Measurements from ENCODE around the gene GMDS.

Gene GMDS

DNA sequence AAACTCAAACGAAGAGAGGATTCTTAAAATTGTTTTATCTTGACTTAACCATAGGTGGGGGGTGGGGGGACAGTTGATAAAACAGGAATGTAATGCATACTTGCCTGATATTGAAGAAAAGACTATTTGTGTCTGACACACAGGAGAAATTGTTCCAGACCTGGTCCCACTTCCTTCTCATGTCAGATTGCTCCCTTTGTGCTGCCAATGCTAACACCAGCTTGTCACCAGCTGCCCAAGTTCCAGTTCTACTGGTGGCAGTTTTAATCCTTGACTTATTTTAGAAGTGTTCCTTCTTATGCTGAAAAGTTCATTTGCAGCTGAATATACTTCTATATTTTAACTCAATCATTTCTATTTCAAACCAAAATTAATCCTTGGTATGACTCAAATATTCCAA lies 127.3 kb downstream of the GMDS start:
- intact Hi-C loops (cut with DNase I) = no loop called here
- DNase-seq = no peak

DNA sequence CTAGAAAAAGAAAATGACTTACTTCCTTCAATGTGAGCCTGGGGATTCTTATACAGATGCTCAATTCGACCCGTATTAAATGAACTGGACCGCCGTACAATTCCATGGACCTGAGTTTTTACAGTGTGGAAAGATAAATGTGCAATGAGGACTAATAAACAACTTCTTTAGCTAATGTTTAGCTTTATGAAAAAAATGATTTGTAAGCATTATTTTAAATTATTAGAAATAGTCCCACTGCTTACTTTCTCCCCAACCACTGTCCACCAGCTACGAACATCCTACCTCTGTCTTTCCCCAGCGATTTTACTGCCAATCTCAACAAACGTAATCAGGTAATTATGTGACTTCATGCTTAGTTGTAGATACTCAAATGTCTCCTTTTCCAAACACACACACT lies 128.0 kb downstream of the GMDS start:
- intact Hi-C loops (cut with DNase I) = no loop called here
- DNase-seq = no peak

GRCh38 chr6:2116496-2116895 lies 128.9 kb downstream of the GMDS start:
- no peak for DNase-seq
- intact Hi-C loops (cut with DNase I) = no loop called here

DNA sequence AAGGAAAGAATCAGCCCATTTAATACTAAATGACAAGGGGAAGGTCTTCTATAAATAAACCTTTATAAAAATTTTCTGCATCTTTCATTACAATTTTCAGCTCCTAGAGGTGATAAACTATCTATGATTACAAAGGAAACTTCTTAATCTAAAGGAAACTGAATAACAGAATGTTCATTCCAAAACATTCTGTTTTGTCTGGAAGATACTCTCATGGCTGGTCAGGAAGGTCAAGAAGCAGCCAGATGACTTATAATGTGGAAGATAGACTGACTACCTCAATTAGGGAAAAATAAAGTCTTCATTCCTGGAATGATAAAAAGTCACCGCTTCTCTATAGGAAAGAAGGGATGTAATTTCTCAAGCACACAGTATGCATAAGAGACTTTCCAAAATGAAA lies 131.3 kb downstream of the GMDS start:
- intact Hi-C loops (cut with DNase I) = no loop called here

DNA sequence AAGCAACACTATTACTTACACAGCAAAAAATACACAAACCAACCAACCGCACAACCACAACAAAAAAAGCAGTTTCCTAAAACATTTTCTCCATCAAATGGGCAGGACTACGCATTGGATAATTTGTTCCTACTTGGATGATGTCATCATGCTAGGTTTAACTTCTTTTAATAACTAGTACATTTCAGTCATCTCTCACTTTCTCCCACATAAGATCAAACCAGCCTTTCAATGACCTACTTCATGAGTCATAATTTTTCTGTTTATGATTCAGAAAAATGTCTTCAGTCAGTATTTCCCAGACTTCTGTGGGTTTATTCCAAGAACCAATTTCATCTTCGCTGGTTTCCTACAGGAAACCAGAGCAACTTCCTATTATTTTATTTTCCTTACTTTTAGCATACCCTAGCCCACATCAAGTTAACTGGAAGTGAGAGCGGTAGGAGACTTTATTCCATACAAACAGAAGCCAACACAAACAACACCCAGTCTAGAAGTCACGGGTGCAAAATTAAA lies 134.2 kb downstream of the GMDS start:
- DNase-seq = no peak
- intact Hi-C loops (cut with DNase I) = no loop called here

More for the DNA sequence above, 131.3 kb downstream of the GMDS start:
- no peak for DNase-seq

- intact Hi-C loops (cut with DNase I) = no loop called here
- DNase-seq = no peak
Measured at GRCh38 chr6:2110504-2110903, 134.9 kb downstream of the GMDS start.

DNA sequence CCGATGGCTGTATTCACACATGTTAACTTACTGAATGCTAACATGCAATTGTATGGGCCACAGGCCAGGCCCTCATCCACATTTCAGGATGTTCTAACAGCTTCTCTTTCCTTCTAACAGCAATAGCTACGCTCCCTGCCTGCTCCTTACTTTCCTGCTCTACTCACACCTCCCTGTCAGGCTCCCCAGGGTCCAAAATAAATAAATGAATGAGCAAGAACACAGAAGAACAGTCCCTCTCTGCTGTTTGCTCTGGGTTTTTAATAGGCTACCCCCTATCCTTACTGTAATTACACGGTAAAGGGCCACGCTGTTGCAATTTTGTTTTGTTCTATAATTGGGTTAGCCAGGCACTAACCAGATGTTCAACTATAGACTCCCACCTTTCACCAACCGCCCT lies 135.6 kb downstream of the GMDS start:
- intact Hi-C loops (cut with DNase I) = no loop called here

GRCh38 chr6:2108700-2109306 lies 136.6 kb downstream of the GMDS start:
- DNase-seq = no peak
- intact Hi-C loops (cut with DNase I) = no loop called here

More for the DNA sequence above, 135.6 kb downstream of the GMDS start:
- DNase-seq = no peak

DNA sequence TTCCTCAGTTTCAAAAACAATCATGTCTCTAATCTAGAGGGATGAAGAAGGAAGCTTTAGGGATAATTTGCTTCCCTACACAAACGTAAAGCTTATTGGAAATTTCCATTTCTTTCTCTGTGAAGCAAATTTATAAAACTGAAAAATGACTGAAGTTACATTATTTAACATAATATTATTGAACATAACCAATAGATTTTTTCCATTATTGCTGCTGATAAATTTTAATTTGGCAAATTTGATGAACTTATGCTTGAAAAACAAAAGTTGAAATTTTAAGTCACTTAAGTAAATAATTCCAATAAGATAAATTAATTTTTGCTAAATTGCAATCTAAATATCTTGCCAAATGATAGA lies 140.9 kb downstream of the GMDS start:
- no peak for DNase-seq

DNA sequence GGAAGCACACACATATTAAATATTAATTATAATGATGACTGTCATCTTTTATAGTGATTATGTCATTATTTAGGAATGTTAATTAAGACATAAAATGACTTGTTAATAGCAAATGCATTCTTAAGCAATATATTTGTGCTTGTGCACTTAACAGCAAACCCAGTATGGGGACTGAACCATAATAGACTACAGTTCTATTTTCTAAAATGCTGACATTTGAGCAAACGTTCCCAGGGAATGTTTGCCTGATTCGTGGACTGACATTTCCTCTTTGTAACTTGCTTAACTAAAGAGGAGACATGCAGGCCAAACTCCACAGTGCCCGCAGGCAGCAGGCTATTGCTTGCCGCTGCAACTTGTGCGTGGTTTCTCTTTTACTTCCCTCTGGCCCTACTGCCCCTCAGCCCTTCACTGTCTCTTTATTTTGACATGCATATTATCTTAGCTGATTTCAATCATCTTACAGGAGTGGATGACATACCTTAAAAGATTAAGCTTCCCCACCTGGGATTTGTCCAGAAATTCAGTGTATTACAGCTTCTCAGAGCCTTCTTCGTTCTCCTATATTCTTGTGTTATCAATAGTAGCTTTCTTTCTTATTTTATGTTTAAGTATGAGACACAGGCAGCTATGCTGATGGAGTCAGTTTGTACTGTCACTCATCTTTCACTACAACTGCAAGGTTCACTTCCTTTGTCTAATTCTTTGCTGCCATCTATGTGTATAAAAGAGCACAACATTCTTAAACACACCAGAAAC lies 141.5 kb downstream of the GMDS start:
- peak in 2 of 42 donors; percentile 5 to 37 for DNase-seq
- intact Hi-C loops (cut with DNase I) = loop anchor here (5.0 kb wide), 2 partner anchors 477 to 497 kb away; partner anchors contain the start of gene FOXC1

More for the DNA sequence above, 140.9 kb downstream of the GMDS start:
- intact Hi-C loops (cut with DNase I) = loop anchor here (5.0 kb wide), 2 partner anchors 477 to 497 kb away; partner anchors contain the start of gene FOXC1

- DNase-seq = no peak
- intact Hi-C loops (cut with DNase I) = loop anchor here (5.0 kb wide), 2 partner anchors 476 to 496 kb away; partner anchors contain the start of gene FOXC1
Measured at GRCh38 chr6:2102966-2103365, 142.4 kb downstream of the GMDS start.

DNA sequence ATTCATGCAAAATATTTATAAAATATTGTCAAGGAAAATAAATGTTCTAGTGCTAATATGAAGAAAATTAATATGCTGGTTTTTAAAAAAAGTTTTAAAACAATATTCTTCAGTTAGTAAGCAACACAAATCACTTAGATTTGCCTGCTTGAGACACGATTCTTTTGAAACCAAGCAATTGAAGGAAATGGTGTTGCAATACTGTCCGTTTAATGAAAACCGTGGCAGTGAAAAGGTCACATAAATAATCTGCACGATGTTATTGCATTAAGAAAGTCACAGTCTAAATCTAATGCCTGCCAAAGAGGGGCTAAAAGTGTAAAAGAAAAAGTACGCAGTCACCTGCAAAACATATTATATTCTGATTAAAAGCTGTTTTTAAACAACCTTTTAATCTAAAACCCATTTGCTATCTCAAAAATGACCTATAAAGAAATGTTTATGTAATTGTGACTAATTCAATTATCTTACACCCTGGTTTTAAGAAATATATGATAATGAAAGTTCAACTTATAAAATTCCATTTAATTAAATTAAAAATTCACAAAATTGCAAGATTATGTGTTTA lies 143.0 kb downstream of the GMDS start:
- no peak for DNase-seq
- intact Hi-C loops (cut with DNase I) = loop anchor here (5.0 kb wide), 2 partner anchors 475 to 495 kb away; partner anchors contain the start of gene FOXC1

DNA sequence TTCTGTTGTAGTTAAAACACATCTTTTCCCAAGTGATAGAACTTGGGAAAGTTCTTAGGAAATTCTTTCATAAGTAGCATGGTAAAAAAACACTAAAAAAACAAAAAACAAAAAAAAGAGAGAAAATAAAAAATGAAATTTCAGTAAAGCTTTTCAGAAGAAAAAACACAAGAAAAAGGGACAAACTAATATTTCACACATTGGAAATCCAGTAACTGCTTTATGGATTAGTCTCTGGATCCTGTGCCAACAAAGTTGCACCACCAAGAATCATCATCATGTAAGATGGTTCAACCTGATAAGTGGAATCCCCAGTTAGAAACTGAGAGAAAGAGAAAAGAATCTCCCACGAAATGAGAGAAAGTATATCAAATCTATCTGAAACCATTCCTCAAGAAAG lies 144.2 kb downstream of the GMDS start:
- no peak for DNase-seq
- intact Hi-C loops (cut with DNase I) = loop anchor here (5.0 kb wide), 2 partner anchors 474 to 494 kb away; partner anchors contain the start of gene FOXC1

GRCh38 chr6:2099870-2100269 lies 145.5 kb downstream of the GMDS start:
- no peak for DNase-seq
- intact Hi-C loops (cut with DNase I) = loop anchor here (5.0 kb wide), 2 partner anchors 473 to 493 kb away; partner anchors contain the start of gene FOXC1

- DNase-seq = no peak
- intact Hi-C loops (cut with DNase I) = no loop called here
Measured at GRCh38 chr6:2097464-2097863, 147.9 kb downstream of the GMDS start.

DNA sequence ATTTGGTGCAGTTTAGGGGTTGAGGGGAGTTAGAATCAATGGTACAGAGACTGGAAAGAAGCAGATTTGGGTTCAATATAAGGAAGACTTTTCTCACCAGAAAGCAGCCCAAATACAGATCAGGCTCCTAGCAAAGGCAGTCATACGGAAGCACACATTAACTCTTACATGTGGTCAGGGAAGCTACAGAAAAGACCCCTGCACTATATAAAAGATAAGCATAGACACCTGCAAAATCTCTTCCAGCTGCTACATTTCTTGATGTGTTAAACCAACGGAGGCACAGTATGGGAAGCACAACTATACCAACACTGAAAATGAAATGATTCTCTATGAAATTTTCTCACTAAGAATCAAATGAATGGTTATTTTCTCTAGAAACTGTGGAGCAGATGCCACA lies 150.8 kb downstream of the GMDS start:
- intact Hi-C loops (cut with DNase I) = no loop called here

GRCh38 chr6:2086326-2086965 lies 159.0 kb downstream of the GMDS start:
- no peak for DNase-seq
- intact Hi-C loops (cut with DNase I) = no loop called here

More for the DNA sequence above, 150.8 kb downstream of the GMDS start:
- DNase-seq = no peak

- no peak for DNase-seq
- intact Hi-C loops (cut with DNase I) = no loop called here
Measured at GRCh38 chr6:2085657-2086056, 159.7 kb downstream of the GMDS start.
